IMR-90 (cell line): ENCODE measurements around the gene CELF6.

Experiments
- CHD1 ChIP-seq: IDR thresholded peaks from 2 replicates; pipeline ENCODE4 v1.6.1; 2012; ENCODE audit warnings: low read depth, low read length, improper control_type of control experiment
- USF2 ChIP-seq: fragments of 150-350 bp; IDR thresholded peaks from 2 replicates; pipeline ENCODE4 v1.6.1; 2017; ENCODE audit warnings: mild to moderate bottlenecking, antibody characterized with exemption, low read length, low read depth
- TF ChIP-seq, protein P1 (sequence below): conservative IDR thresholded peaks from 2 replicates; pipeline ENCODE4 v1.5.1; 2012; ENCODE audit warnings: mild to moderate bottlenecking, low read depth, low read length, improper control_type of control experiment

DNA sequence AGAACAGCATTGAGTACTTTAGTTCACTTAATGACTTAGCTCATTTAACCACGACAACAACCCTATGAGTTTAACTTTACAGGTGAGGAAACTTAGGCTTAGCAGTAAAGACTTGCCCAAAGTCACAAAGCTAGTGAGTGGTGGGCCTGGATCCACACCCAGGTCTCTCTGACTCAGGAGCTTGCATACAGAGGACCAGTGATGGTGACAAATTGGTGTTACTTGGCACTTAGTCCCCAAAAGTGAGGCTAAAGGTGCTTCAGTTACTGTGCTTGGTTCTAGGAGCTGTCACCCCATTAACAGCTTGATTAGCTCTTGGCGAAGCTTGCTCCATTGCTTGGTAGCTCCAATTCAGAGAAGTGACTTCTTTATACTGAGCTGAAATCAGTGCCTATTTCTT, 6.1 kb downstream of the CELF6 start:
- TF ChIP-seq, protein P1, sequence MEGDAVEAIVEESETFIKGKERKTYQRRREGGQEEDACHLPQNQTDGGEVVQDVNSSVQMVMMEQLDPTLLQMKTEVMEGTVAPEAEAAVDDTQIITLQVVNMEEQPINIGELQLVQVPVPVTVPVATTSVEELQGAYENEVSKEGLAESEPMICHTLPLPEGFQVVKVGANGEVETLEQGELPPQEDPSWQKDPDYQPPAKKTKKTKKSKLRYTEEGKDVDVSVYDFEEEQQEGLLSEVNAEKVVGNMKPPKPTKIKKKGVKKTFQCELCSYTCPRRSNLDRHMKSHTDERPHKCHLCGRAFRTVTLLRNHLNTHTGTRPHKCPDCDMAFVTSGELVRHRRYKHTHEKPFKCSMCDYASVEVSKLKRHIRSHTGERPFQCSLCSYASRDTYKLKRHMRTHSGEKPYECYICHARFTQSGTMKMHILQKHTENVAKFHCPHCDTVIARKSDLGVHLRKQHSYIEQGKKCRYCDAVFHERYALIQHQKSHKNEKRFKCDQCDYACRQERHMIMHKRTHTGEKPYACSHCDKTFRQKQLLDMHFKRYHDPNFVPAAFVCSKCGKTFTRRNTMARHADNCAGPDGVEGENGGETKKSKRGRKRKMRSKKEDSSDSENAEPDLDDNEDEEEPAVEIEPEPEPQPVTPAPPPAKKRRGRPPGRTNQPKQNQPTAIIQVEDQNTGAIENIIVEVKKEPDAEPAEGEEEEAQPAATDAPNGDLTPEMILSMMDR: no peak
- TF ChIP-seq USF2 (no peak), CHD1 (no peak)
